NK-92 treated with Interleukin-12 subunit alpha and Interleukin-12 subunit beta, amount 100 ng/mL, for 24 hours (cell line): ENCODE data around the gene GPR146.
"Not testable (repeated sequence)": the region's sequence is repeated elsewhere in the genome, so short reads cannot be mapped to it uniquely, and the experiment has no call there.

Experiments used
- DNase-seq: peaks from one replicate; lab custom pipeline; 2025; lab: John Stamatoyannopoulos, UW

GPR146 gene

GRCh38 chr7:1058311-1058710 is 14.0 kb downstream of the GPR146 start:
- no peak for DNase-seq

- DNase-seq, result no peak
Measured at GRCh38 chr7:1058821-1059199, 14.5 kb downstream of the GPR146 start.

- DNase-seq, result no peak
Measured at GRCh38 chr7:1059200-1060091, 15.1 kb downstream of the GPR146 start.

GRCh38 chr7:1060315-1061072 is 16.1 kb downstream of the GPR146 start:
- DNase-seq, result no peak

GRCh38 chr7:1061180-1061579 is 16.8 kb downstream of the GPR146 start:
- no peak for DNase-seq

GRCh38 chr7:1062296-1063294 is 18.2 kb downstream of the GPR146 start:
- DNase-seq, result no peak

GRCh38 chr7:1063361-1063760 is 19.0 kb downstream of the GPR146 start:
- no peak for DNase-seq

GRCh38 chr7:1064581-1064980 is 20.2 kb downstream of the GPR146 start:
- no peak for DNase-seq

- DNase-seq, result no peak
Measured at GRCh38 chr7:1065263-1065584, 20.9 kb downstream of the GPR146 start.

GRCh38 chr7:1065585-1066241 is 21.4 kb downstream of the GPR146 start:
- no peak for DNase-seq

GRCh38 chr7:1066242-1066588 is 21.9 kb downstream of the GPR146 start:
- no peak for DNase-seq

GRCh38 chr7:1068013-1068412 is 23.7 kb downstream of the GPR146 start:
- no peak for DNase-seq

GRCh38 chr7:1068619-1069018 is 24.3 kb downstream of the GPR146 start:
- DNase-seq, result no peak

GRCh38 chr7:1070544-1071011 is 26.2 kb downstream of the GPR146 start:
- no peak for DNase-seq

GRCh38 chr7:1071731-1072254 is 27.4 kb downstream of the GPR146 start:
- DNase-seq, result no peak

- DNase-seq, result no peak
Measured at GRCh38 chr7:1073142-1073977, 29.0 kb downstream of the GPR146 start.

- DNase-seq, result not testable (repeated sequence)
Measured at GRCh38 chr7:1074018-1074417, 29.7 kb downstream of the GPR146 start.

- DNase-seq, result no peak
Measured at GRCh38 chr7:1074593-1075431, 30.5 kb downstream of the GPR146 start.
